Gastroesophageal sphincter (tissue), 4 donors: Measurements from ENCODE around the gene DIO1. TPM values are rescaled to one million over a fixed set of nuclear protein-coding genes. Genes with fewer than 3 reads are reported as not detected.

ENCODE experiments used
- ATAC-seq: fragments of 150-250 bp; one replicate; pipeline ENCODE4 v1.9.1; 2016; ENCODE audit warnings: mild to moderate bottlenecking, moderate library complexity
- H3K27ac ChIP-seq, 4 donors: fragments of 200-600 bp; sonication (generic) in 3 of 4; 1 replicate in 3 of 4; 2 replicates in 1 of 4; pipeline ENCODE4 v1.5.1; 2016 to 2019
- H3K27me3 ChIP-seq: fragments of 200-600 bp; sonication (generic); one replicate; pipeline ENCODE4 v1.5.1; 2019
- H3K36me3 ChIP-seq, 2 donors: fragments of 200-600 bp; sonication (generic); one replicate each; pipeline ENCODE4 v1.5.1; 2019; ENCODE audit warnings: control low read depth in 1 of 2
- H3K4me1 ChIP-seq, 3 donors: fragments of 200-600 bp; sonication (generic); 1 replicate in 2 of 3; 2 replicates in 1 of 3; pipeline ENCODE4 v1.5.1; 2016 to 2019; ENCODE audit warnings: control low read depth in 2 of 3
- H3K4me3 ChIP-seq, 2 donors: fragments of 200-600 bp; sonication (generic); one replicate each; pipeline ENCODE4 v1.5.1; 2019; ENCODE audit warnings: mild to moderate bottlenecking in 1 of 2, moderate library complexity in 1 of 2
- H3K9me3 ChIP-seq, 3 donors: fragments of 200-600 bp; sonication (generic); one replicate each; pipeline ENCODE4 v1.5.1; 2017 to 2019; ENCODE audit warnings: control low read depth in 2 of 3
- CTCF ChIP-seq, 4 experiments: fragments of 200-600 bp in 2 of 4; fragments of 450-650 bp in 2 of 4; sonication (generic) in 1 of 4; IDR thresholded peaks; one replicate each; pipeline ENCODE4 v1.5.1; 2017 to 2019; ENCODE audit warnings: antibody characterized with exemption in 4 of 4, mild to moderate bottlenecking in 2 of 4, moderate library complexity in 2 of 4
- EP300 ChIP-seq: sonication (generic); formaldehyde crosslinking; IDR thresholded peaks from one replicate; pipeline ENCODE4 v1.6.1; 2017; ENCODE audit warnings: antibody characterized with exemption, mild to moderate bottlenecking
- POLR2A ChIP-seq, 2 donors: fragments of 450-650 bp; IDR thresholded peaks; one replicate each; pipeline ENCODE4 v1.6.1; 2017; ENCODE audit warnings: antibody characterized with exemption in 2 of 2, mild to moderate bottlenecking in 2 of 2, moderate library complexity in 1 of 2
- POLR2AphosphoS5 ChIP-seq: sonication (generic); formaldehyde crosslinking; IDR thresholded peaks from one replicate; pipeline ENCODE4 v1.6.1; 2017; ENCODE audit warnings: antibody characterized with exemption
- WGBS, 2 donors: methylation state at CpG; one replicate each; pipeline ENCODE4 v1.1.5; 2018; ENCODE audit warnings: low coverage in 1 of 2; 5-methylcytosine and 5-hydroxymethylcytosine counted together
- total RNA-seq, 4 donors: library from RNA; depleted of rRNA; stranded (reverse); fragments of >200 nt; gene quantifications; one replicate each; pipeline ENCODE4 v1.1.0, GENCODE V29; 2016

DIO1 gene
- total RNA-seq, 4 donors from 2014 or later, result not detected

DNA sequence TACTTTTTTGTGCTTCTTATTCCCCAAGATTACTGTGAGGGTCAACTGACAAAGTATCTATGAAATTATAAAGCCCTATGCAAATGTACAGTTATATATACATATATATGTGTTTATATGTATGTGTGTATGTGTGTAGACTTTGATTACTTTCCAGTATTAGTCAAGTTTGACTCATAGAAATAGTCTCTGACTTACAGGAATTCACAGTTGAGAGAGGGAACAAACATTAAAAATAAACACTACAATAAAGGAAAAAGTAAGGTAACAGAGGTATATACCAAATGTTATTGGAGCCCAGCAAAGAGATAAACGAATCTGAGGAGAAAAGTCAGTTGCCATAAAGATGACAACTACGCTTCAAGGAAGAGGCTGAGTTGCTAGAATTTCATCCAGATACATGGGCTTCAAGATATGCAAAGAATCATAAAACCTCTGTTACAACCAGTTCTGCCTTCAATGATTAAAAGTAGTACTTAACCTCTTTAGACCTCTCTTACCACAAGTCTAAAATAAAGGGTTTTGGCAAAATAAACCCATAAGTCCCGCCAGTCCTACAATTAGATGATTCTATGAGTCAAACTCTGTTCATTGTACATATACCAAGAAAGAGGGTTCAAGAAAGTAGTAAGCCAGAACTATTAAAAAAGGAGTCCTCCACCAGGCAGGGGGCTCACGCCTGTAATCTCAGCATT lies 44.3 kb downstream of the DIO1 start:
- H3K9me3 ChIP-seq, result no peaks in the 10 kb centered on the region
- no peak overlapping the region for H3K4me3 ChIP-seq
- no peak overlapping the region for H3K27ac ChIP-seq
- no peak for TF ChIP-seq POLR2AphosphoS5
- no peak for TF ChIP-seq EP300
- TF ChIP-seq CTCF (IDR thresholded peaks at IDR 0.05), result no peak
- no peak for TF ChIP-seq POLR2A (IDR thresholded peaks at IDR 0.05)
- ATAC-seq, result no peak
- 74 to 87% methylated on average over 3 to 4 of the region's 4 CpGs for WGBS, 2 donors
- H3K4me1 ChIP-seq, result peaks cover 0 to 30% (median 0%) of the 10 kb centered on the region in 3 donors
- H3K36me3 ChIP-seq, result peaks cover 0 to 13% of the 10 kb centered on the region in 2 donors
- no peaks in the 10 kb centered on the region for H3K27me3 ChIP-seq

DNA sequence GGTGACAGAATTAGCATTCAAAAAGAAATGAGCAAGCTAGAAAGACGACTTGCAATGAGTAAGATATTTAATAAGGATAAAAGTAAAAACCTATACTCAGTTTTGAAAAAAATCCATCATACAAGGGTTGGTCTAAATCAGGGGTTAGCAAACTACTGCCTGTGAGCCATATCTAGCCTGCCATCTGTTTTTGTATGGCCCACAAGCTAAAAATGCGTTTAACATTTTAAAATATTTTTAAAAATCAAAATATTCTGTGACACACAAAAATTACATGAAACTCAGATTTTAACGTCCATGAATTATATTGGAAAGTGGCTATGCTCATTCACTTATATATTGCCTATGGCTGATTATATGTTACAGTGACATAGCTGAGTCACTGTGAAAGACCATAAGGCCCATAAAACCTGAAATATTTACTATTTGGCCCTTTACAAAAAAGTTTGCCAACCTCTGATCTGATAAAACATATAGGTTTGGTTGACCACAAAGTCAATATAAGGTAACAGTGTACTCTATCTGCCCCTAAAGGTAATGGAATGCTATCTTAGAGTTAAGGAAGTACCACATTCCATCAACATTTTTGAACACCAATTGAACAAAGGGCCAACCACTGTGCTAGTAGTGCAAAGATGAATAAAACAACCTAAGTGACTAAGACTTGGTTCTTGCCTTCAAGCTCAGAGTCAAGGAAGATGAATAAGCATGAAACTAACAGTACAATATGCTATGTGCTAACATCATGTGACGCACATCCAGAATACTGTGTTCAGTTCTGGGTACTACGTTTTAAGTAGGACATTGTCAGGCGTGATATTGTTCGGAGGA lies 48.4 kb downstream of the DIO1 start:
- Histone ChIP-seq H3K4me3 (no peak overlapping the region), H3K36me3 (peaks cover 0 to 4% of the 10 kb centered on the region in 2 donors), H3K27ac (no peak overlapping the region), H3K27me3 (no peaks in the 10 kb centered on the region), H3K4me1 (peaks cover 0 to 41% (median 10%) of the 10 kb centered on the region in 3 donors), H3K9me3 (no peaks in the 10 kb centered on the region)
- no peak for ATAC-seq
- WGBS, 2 donors, result 87 to 94% methylated on average over 7 of the region's 7 CpGs
- TF ChIP-seq EP300 (no peak), POLR2A (IDR thresholded peaks at IDR 0.05) (no peak), CTCF (IDR thresholded peaks at IDR 0.05) (no peak), POLR2AphosphoS5 (no peak)

GRCh38 chr1:53943090-53943489 lies 49.1 kb downstream of the DIO1 start:
- Histone ChIP-seq H3K36me3 (peaks cover 0 to 4% of the 10 kb centered on the region in 2 donors), H3K27me3 (no peaks in the 10 kb centered on the region), H3K4me1 (peaks cover 0 to 47% (median 14%) of the 10 kb centered on the region in 3 donors), H3K27ac (no peak overlapping the region), H3K9me3 (no peaks in the 10 kb centered on the region), H3K4me3 (no peak overlapping the region)
- ATAC-seq, result no peak
- 84 to 91% methylated on average over 4 to 6 of the region's 6 CpGs for WGBS, 2 donors
- TF ChIP-seq POLR2A (IDR thresholded peaks at IDR 0.05) (no peak), EP300 (no peak), POLR2AphosphoS5 (no peak), CTCF (IDR thresholded peaks at IDR 0.05) (no peak)

DNA sequence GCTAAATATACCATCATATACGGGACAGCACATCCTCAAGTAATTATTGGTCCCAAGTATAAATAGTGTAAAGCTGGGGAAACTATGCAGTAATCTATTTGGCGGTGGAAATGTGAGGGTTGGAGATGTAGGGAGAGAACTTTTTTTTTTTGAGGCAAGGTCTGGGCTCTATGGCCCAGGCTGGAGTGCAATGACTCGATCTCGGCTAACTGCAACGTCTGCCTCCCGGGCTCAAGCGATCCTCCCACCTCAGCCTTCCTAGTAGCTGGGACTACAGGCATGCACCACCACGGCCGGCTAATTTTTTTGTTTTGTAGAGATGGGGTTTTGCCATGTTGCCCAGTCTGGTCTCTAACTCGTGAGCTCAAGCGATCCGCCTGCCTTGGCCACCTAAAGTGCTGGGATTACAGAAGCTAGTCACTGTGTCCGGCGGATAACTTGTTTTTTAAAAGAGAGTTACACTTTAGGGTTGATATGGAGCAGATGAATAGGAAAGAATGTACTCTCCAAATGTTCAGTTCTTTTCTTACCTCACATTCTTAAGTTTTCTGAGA lies 49.6 kb downstream of the DIO1 start:
- no peaks in the 10 kb centered on the region for H3K9me3 ChIP-seq
- WGBS, 2 donors, result 92 to 96% methylated on average over 7 of the region's 14 CpGs

More for the DNA sequence above, 49.6 kb downstream of the DIO1 start:
- no peak for ATAC-seq
- Histone ChIP-seq H3K27ac (no peak overlapping the region), H3K4me1 (peaks cover 0 to 52% (median 14%) of the 10 kb centered on the region in 3 donors), H3K27me3 (no peaks in the 10 kb centered on the region), H3K4me3 (no peak overlapping the region), H3K36me3 (peaks cover 0 to under 1% of the 10 kb centered on the region in 2 donors)
- TF ChIP-seq EP300 (no peak), POLR2AphosphoS5 (no peak), CTCF (IDR thresholded peaks at IDR 0.05) (no peak), POLR2A (IDR thresholded peaks at IDR 0.05) (no peak)
